GM18858 (cell line): ENCODE results near the gene RPL39.
"Not testable (repeated sequence)": the region's sequence is repeated elsewhere in the genome, so short reads cannot be mapped to it uniquely, and the experiment has no call there.

ENCODE experiments used
- ATAC-seq: cut with Tn5 transposase; IDR thresholded peaks from one replicate; pipeline ENCODE4 v1.9.1; 2021; ENCODE audit not compliant: unreplicated experiment

The RPL39 gene

DNA sequence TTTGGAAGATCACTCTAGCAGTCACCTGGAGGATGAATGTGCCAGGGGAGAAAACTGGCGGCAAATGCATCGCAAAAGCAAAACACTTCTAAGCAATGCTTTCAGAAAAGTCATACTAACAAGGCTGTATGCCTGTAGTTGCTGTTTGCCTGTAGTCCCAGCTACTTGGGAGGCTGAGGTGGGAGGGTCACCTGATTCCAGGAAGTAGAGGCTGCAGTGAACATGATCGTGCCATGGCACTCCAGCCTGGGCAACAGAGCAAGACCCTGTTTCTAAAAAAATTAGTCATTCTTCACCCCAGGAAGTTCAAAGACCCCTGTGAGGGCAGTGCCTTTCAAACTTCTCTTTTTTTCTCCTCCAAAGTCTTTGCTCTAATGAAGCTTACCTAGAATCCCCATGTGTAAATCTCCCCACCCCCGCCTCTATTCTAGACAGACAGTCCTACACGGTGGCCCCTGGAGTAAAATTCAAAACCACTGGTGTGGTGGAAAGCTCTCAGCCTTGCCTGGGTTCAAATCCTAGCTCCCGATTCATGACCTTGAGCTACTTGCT is 27.5 kb downstream of the RPL39 start:
- ATAC-seq: no peak

DNA sequence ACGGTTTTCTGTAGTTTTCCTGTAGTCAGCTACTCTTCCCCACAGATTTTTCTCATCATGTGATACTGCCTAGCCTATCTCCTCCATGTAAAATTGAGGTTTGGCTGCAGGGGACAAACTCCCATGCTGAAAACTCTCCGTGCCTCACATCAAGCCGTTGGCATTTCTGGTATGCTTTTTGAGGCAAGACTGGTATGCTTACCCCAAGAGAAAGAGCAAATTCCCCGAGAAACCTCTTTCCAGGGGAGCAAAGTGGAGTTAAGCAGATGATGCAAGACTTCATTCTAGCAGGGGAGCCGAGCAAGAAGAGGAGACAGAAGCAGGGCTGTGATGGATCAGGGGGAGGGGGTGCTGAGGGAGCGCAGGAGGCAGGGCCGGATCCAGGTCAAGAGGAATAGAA is 28.2 kb downstream of the RPL39 start:
- ATAC-seq: no peak

DNA sequence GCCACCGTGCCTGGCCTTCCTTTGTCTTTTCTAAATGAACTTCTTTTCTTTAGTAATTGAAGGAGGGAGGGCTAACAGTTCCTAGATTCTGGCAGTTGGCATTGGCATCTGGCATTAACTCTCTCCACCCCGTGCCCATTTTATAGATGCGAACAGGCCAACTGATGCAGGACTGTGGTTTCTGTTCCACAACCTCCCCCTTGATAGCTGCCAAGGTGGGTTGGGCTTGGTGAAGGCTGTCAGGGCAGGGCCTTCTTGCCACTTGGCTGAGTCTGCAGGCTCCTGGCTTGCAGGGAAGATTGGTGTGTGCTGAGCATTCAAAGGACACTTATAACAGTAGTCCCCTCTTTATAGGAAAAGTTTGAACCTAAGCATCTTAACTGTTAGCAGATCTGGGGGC is 28.7 kb downstream of the RPL39 start:
- ATAC-seq: no peak

DNA sequence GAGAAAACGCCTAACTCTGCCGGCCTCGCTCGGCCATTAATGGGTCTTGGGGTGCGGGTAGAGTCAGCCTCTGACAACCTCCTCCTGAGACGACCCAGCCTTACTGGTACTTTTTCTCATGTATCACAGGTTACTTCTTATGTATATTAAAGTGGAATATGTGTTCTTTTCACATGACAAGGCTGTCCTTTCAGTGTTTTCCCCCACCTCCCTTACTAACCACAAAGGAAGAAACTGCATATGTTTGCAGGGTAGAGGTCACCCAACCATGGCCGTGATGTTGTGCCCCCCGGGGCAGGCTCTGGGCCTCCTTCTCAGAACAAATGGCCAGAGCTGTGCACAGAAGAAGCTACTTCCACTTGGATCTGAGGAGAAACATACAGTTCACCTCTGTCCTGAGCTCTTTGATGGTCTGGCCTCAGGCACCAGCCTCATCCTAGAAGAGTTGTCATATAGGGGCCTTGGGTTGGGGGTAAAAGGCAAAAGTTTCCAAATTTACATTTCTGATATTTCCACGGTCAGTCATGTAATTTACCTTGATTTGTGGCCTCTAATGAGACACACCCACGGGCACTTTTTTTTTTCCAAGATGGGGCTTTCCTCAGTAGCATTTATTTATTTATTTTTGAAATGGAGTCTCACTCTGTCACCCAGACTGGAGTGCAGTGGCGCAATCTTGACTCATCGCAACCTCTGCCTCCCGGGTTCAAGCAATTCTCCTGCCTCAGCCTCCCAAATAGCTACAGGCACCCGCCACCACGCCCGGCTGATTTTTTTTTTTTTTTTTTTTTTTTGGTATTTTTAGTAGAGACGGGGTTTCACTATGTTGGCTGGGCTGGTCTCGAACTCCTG is 31.2 kb downstream of the RPL39 start:
- no peak for ATAC-seq

DNA sequence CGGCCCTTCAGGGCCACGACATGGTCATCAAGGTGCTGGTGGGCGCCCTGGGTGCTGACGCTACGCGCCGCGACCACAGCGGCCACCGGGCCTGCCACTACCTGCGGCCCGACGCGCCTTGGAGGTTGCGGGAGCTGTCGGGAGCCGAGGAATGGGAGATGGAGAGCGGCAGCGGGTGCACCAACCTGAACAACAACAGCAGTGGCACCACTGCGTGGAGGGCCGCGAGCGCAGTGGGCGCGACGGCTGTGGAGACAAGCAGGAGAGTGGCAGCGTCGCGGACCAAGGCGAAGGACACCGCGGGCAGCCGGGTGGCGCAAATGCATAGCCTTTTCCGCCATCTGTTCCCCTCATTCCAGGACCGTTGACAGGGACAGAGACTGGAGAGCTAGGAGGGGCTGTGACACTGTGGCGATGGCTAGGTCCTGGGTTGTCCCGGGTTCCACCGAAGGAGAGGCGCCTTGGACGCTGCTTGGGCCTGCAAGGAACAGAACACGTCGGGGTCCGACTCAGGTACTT is 32.1 kb downstream of the RPL39 start:
- no peak for ATAC-seq

DNA sequence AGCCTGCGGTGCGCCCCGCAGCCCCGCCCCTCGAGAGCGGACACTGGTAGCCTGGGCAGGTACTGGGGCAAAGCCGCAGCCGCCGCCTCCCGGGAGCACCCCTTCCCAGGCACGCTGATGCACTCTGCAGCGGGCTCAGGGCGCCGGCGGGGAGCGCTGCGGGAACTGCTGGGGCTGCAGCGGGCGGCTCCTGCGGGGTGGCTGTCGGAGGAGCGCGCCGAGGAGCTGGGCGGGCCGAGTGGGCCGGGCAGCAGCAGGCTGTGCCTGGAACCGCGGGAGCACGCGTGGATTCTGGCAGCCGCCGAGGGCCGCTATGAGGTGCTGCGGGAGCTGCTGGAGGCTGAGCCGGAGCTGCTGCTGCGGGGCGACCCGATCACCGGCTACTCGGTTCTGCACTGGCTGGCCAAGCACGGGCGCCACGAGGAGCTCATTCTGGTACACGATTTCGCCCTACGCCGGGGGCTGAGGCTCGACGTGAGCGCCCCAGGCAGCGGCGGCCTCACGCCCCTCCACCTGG is 32.6 kb downstream of the RPL39 start:
- no peak for ATAC-seq

DNA sequence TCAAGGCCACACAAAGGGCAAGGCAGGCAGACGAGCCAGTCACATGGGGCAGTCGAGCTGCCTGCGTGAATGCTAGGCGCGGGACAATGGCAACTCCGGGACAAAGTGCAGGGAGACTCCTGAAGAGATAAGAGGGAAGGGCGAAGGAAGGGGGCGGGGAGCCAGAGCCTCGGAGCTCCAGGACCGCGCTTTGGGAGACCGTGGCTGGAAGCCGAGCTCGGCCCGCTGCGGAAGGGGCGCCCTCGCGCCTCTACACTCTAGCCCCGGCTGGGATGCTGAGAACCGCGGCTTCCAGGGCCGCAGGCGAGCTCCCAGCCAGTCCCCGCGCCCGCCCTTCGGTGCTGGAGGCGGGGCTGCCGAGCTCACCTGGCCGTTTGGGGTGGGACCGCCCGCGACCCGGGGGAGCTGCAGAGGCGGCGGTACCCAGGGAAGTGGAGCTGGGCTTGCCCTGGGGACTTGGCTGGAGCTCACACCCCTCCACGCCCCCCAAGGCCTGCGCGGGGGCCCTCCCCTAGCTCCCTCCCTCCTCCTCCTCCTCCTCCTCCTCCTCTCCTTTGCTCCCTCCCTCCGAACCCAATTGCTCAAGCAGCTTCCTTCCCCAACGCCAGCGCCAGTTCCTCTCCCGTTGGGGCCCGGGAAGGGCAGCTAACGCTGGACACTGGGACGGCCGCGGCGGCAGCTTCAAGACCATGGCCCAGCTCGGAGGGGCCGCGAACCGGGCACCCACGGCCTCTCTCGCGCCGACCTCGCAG is 33.3 kb downstream of the RPL39 start, which contains the start of gene SOWAHD:
Gene SOWAHD, plus strand, starts transcription at position 610 of the 752 bp plus-strand sequence. Its CDS starts 80 bp downstream, at position 690.
- ATAC-seq: no peak

DNA sequence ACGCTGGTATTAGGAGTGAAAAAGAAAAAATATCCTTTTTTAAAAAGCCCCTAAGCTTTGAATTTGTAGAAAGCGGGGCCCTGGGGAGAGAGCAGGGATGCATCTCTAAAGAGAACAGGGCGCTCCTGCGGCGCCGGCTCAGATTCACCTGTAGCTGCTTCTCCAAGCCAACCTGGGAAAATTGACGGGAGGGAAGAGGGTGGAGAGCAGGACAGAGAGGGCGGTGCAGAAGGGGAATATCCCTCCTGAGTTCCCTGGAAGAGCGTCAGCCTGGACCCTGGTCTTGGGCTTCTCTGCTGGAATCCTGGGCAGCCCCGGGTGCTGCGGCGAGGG is 33.8 kb downstream of the RPL39 start:
- ATAC-seq: no peak

DNA sequence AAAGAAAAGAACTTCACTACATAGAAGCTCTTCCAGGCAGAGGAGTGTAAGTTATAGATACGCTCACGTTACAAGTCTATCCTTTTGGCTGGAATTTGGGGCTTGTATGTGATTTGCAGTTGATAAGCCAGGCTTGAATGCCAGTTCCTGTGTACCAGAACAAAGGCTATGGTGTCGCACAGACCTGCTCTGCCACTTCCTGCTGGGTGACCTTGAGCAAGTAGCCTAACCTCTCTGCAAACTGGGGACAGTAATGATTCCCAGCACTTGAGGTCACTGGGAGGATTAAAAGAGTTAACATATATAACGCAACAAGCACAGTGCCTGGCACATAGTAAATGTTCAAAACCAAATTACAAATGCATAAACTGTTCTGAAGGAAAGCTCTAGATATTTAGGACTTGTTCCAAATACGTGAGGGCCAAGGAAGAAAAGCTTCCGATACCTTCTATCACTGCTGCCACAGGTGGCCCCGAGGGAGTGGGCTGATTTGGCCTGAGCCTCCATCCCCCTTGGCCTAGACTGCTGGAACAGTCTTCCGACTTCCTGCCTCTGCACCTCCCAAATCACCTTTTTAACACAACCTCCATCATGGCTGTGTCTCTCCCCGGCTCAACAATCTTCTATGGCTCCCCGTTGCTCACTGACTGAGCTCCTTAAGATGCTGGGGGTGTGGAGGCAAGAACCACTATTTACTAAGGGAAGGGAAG is 34.3 kb downstream of the RPL39 start:
- ATAC-seq: no peak

DNA sequence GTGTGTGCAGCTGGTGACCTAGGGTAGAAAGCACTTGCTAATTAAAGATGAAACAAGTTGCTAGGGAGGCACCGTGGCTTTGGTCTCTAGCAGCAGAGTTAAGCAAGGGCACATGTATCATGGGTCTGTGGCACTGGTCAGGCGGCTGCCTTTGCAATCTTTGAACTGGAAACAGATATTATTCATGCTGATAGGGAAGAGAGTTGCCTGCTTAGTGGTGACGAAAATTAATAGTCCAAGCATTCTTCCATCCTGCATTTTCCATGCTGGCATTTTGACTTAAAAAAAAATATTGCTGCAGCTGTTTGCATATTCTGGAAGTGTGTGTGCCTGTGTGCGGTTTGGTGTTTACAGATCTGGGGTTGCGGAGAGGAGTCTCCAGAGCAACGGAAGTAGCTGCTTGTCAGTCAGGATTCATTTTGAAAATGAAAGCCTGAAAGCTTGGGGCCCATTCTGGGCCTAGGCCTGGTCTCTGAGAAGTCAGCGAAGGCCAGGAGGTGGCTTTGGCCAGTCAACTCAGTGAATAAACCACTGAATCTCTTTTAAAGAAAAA is 35.4 kb downstream of the RPL39 start:
- peak; percentile 78 for ATAC-seq

DNA sequence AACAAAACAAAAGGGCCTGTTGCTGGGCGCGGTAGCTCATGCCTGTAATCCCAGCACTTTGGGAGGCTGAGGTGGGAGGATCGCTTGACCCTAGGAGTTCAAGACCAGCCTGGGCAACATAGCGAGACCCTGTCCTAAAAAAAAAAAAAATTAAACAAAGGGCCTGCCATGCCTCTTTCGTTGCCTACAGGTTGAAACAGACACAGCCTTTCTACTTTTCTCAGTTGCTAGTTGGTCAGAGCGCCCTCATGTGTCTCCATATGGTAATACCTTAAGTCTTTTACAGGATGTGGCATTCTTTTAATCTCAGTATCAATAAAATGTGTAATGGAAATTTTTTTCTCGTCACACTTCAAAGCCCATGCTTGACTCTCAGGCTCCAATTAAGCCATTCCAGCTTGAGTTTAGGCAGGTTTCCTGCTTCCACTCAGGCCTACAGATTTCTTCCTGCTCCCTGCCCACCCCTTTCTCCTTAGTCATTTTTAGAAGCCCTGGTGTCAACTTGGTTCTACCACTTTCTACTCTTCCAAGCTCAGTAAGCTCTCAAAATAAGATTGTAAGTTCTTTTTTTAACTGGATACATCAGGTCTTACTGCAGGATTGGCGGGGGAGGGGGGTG is 37.7 kb downstream of the RPL39 start:
- no peak for ATAC-seq

DNA sequence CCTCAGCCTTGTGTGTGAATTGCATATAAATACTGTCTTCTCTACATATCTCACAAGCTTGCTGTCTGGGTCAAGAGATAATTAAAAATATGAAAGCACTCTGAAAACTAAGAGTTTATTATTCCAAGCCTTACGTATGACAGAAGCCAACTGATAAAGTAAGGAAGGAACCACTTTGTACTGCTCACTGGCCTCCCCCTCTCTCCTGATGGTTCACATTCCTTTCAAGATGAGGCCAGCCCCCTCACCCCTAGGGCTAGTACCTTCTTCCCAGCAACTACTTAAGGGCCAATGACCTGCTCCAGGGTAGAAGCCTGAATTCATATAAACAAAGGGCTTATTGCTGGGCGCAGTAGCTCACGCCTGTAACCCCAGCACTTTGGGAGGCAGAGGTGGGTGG is 38.4 kb downstream of the RPL39 start:
- no peak for ATAC-seq

DNA sequence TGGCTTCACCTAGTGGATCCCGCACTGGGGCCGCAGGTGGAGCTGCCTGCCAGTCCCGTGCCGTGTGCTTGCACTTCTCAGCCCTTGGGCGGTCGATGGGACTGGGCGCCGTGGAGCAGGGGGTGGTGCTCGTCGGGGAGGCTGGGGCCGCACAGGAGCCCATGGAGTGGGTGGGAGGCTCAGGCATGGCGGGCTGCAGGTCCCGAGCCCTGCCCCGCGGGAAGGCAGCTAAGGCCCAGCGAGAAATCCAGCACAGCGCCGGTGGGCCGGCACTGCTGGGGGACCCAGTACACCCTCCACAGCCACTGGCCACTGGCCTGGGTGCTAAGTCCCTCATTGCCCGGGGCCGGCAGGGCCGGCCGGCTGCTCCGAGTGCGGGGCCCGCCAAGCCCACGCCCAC is 40.7 kb downstream of the RPL39 start:
- ATAC-seq: not testable (repeated sequence)

DNA sequence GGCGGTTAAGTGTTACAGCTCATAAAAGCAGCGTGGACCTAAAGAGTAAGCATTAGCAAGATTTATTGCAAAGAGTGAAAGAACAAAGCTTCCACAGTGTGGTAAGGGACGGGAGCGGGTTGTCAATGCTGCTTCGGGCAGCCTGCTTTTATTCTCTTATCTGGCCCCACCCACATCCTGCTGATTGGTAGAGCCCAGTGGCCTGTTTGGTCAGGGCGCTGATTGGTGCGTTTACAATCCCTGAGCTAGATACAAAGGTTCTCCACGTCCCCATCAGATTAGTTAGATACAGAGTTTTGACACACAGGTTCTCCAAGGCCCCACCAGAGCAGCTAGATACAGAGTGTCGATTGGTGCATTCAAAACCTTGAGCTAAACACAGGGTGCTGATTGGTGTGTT is 41.3 kb downstream of the RPL39 start:
- ATAC-seq: not testable (repeated sequence)

DNA sequence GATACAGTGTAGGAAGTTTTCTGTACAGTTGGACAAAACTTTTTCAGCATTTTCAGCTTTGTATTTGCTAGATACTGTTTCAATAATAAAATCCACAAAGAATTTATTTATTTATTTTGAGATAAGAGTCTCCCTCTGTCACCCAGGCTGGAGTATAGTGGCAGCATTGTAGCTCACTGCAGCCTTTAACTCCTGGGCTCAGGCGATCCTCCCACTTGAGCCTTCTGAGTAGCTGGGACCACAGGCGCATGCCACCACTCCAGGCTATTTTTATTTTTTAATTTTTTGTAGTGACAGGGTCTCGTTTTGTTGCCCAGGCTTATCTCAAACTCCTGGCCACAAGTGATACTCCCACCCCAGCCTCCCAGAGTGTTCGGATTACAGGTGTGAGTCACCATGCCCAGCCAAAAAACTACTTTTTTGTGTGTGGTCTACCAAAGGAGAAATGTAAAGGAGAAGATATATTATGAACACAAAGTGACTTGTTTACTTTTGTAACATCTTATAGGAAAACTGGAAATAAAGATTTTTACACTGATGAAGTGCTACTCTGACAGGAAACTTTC is 46.1 kb downstream of the RPL39 start:
- no peak for ATAC-seq

DNA sequence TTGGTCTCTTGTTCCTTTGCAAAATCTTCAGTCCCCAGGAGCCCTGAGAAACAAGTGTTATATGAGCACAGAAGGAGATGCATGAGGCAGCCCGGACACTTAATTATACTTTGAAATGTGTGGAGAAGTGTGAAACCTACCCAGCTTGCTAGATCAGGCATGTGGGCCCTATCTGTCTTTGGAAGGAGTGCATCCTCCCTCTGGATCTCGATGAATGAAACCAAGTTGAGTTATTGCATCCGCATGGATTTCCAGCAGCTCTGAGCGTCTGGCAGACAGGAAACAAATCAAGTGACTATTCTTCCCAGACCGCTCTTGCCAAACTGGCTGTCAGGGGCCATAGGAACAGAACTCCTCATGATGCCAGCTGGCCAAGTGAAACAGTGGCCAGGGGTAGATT is 52.7 kb downstream of the RPL39 start:
- ATAC-seq: no peak
